Activated CD4-positive, CD25-positive, alpha-beta regulatory T cell treated with anti-CD3 and anti-CD28 coated beads, Interleukin-2, amount 50 U/mL, for 72 hours (primary cell): ENCODE measurements around the gene CACNB3.
"Not testable (repeated sequence)": the region's sequence is repeated elsewhere in the genome, so short reads cannot be mapped to it uniquely, and the experiment has no call there.

Experiments used
- DNase-seq: peaks from one replicate; pipeline ENCODE4 v3.0.0; 2021

Gene CACNB3

GRCh38 chr12:48819986-48820725 lies 1.9 kb downstream of the CACNB3 start:
- no peak for DNase-seq

GRCh38 chr12:48822139-48822538 lies 3.8 kb downstream of the CACNB3 start:
- no peak for DNase-seq

- no peak for DNase-seq
These were observed 4.4 kb downstream of the CACNB3 start for GRCh38 chr12:48822711-48823110.

GRCh38 chr12:48823281-48823680 lies 5.0 kb downstream of the CACNB3 start:
- DNase-seq = no peak

- no peak for DNase-seq
These were observed 5.8 kb downstream of the CACNB3 start for GRCh38 chr12:48824112-48824511.

- no peak for DNase-seq
These were observed 6.6 kb downstream of the CACNB3 start for GRCh38 chr12:48824905-48825304.

- no peak for DNase-seq
These were observed 8.0 kb downstream of the CACNB3 start for GRCh38 chr12:48826209-48826855.

GRCh38 chr12:48827026-48827425 lies 8.7 kb downstream of the CACNB3 start:
- no peak for DNase-seq

- no peak for DNase-seq
These were observed 9.3 kb downstream of the CACNB3 start for GRCh38 chr12:48827513-48828096.

GRCh38 chr12:48828293-48828692 lies 10.0 kb downstream of the CACNB3 start:
- no peak for DNase-seq

GRCh38 chr12:48828841-48829575 lies 10.7 kb downstream of the CACNB3 start:
- no peak for DNase-seq

GRCh38 chr12:48831257-48831656 lies 13.0 kb downstream of the CACNB3 start:
- DNase-seq = no peak

GRCh38 chr12:48832321-48833060 lies 14.2 kb downstream of the CACNB3 start:
- no peak for DNase-seq

- DNase-seq = no peak
These were observed 19.8 kb downstream of the CACNB3 start for GRCh38 chr12:48838048-48838447.

- not testable (repeated sequence) for DNase-seq
These were observed 23.7 kb downstream of the CACNB3 start for GRCh38 chr12:48842021-48842420.

- DNase-seq = peak; percentile 82
These were observed 33.8 kb downstream of the CACNB3 start, which contains the start of gene DDX23 for GRCh38 chr12:48851883-48852733. DDX23 (minus strand) TSS chr12:48852163; CDS start chr12:48845782, 6,381 bp downstream.

GRCh38 chr12:48852734-48853688 lies 34.7 kb downstream of the CACNB3 start:
- DNase-seq = peak; percentile 82

GRCh38 chr12:48854488-48854887 lies 36.2 kb downstream of the CACNB3 start:
- DNase-seq = no peak

GRCh38 chr12:48854932-48855331 lies 36.6 kb downstream of the CACNB3 start:
- not testable (repeated sequence) for DNase-seq

- no peak for DNase-seq
These were observed 38.1 kb downstream of the CACNB3 start for GRCh38 chr12:48856379-48856778.
